ENCODE data around the gene GRID2. TPM values are rescaled to one million over a fixed set of nuclear protein-coding genes. Genes with fewer than 3 reads are reported as not detected.

The GRID2 gene
- polyA plus RNA-seq, 1 donor (not counting 4 experiments of a cell fraction or from before 2014, with no cell fraction given) = not detected

GRCh38 chr4:93718233-93718632 is 1414.5 kb downstream of the GRID2 start:
- no peaks in the 10 kb centered on the region for H3K79me2 ChIP-seq (ENCODE audit: control insufficient read depth, insufficient read depth, low read length)
- no peak overlapping the region for H3K4me2 ChIP-seq (ENCODE audit: control insufficient read depth, extremely low read depth, insufficient read depth, low read depth, low read length)
- dilution Hi-C loops (cut with MboI; ENCODE audit: extremely low pct_ligation_motif_present, low sequenced_read_pairs) = no loop called here
- DNase-seq (ENCODE audit: low read depth, low spot score) = no peak
- H3K36me3 ChIP-seq (ENCODE audit: control insufficient read depth in 2 of 2, extremely low read depth in 1 of 2, insufficient read depth in 2 of 2, low read length in 2 of 2) = no peaks in the 10 kb centered on the region
- no peak overlapping the region for H3K9ac ChIP-seq (ENCODE audit: control insufficient read depth, extremely low read depth, insufficient read depth, low read length)
- H2AFZ ChIP-seq (ENCODE audit: control insufficient read depth, low read length) = no peak overlapping the region
- no peak for TF ChIP-seq EZH2 (IDR thresholded peaks at IDR 0.05; ENCODE audit: low read length)
- TF ChIP-seq, protein P1, sequence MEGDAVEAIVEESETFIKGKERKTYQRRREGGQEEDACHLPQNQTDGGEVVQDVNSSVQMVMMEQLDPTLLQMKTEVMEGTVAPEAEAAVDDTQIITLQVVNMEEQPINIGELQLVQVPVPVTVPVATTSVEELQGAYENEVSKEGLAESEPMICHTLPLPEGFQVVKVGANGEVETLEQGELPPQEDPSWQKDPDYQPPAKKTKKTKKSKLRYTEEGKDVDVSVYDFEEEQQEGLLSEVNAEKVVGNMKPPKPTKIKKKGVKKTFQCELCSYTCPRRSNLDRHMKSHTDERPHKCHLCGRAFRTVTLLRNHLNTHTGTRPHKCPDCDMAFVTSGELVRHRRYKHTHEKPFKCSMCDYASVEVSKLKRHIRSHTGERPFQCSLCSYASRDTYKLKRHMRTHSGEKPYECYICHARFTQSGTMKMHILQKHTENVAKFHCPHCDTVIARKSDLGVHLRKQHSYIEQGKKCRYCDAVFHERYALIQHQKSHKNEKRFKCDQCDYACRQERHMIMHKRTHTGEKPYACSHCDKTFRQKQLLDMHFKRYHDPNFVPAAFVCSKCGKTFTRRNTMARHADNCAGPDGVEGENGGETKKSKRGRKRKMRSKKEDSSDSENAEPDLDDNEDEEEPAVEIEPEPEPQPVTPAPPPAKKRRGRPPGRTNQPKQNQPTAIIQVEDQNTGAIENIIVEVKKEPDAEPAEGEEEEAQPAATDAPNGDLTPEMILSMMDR (optimal IDR thresholded peaks at IDR 0.05 in 1 of 3, IDR thresholded peaks at IDR 0.05 in 1 of 3, conservative IDR thresholded peaks at IDR 0.05 in 1 of 3; ENCODE audit: extremely low read depth in 1 of 3, insufficient read depth in 2 of 3, low read length in 3 of 3) = no peak
- no peaks in the 10 kb centered on the region for H3K4me1 ChIP-seq (ENCODE audit: control insufficient read depth, extremely low read depth, insufficient read depth, low read length)
- no peaks in the 10 kb centered on the region for H3K9me1 ChIP-seq (ENCODE audit: control insufficient read depth, extremely low read depth, insufficient read depth, low read length)
- H3K4me3 ChIP-seq (ENCODE audit: control insufficient read depth in 2 of 3, extremely low read depth in 1 of 3, insufficient read depth in 2 of 3, low read depth in 1 of 3, low read length in 3 of 3) = no peak overlapping the region
- no peak for FAIRE-seq
- no peaks in the 10 kb centered on the region for H3K9me3 ChIP-seq (ENCODE audit: control insufficient read depth, low read depth, low read length)
- no peaks in the 10 kb centered on the region for H4K20me1 ChIP-seq (ENCODE audit: control insufficient read depth, extremely low read depth, insufficient read depth, low read length)
- no peaks in the 10 kb centered on the region for H3K27me3 ChIP-seq (ENCODE audit: control insufficient read depth, extremely low read depth, insufficient read depth, low read length)
- H3K27ac ChIP-seq (ENCODE audit: control insufficient read depth, insufficient read depth, low read length) = no peak overlapping the region

- no peaks in the 10 kb centered on the region for H3K27me3 ChIP-seq (ENCODE audit: control insufficient read depth, extremely low read depth, insufficient read depth, low read length)
- TF ChIP-seq, protein P1 (optimal IDR thresholded peaks at IDR 0.05 in 1 of 3, IDR thresholded peaks at IDR 0.05 in 1 of 3, conservative IDR thresholded peaks at IDR 0.05 in 1 of 3; ENCODE audit: extremely low read depth in 1 of 3, insufficient read depth in 2 of 3, low read length in 3 of 3) = no peak
- TF ChIP-seq EZH2 (IDR thresholded peaks at IDR 0.05; ENCODE audit: low read length) = no peak
- FAIRE-seq (no peak), DNase-seq (ENCODE audit: low read depth, low spot score) (no peak)
- no peak overlapping the region for H3K9ac ChIP-seq (ENCODE audit: control insufficient read depth, extremely low read depth, insufficient read depth, low read length)
- no peaks in the 10 kb centered on the region for H3K9me1 ChIP-seq (ENCODE audit: control insufficient read depth, extremely low read depth, insufficient read depth, low read length)
- no peak overlapping the region for H3K4me3 ChIP-seq (ENCODE audit: control insufficient read depth in 2 of 3, extremely low read depth in 1 of 3, insufficient read depth in 2 of 3, low read depth in 1 of 3, low read length in 3 of 3)
- no peaks in the 10 kb centered on the region for H4K20me1 ChIP-seq (ENCODE audit: control insufficient read depth, extremely low read depth, insufficient read depth, low read length)
- no peak overlapping the region for H3K4me2 ChIP-seq (ENCODE audit: control insufficient read depth, extremely low read depth, insufficient read depth, low read depth, low read length)
- dilution Hi-C loops (cut with MboI; ENCODE audit: extremely low pct_ligation_motif_present, low sequenced_read_pairs) = no loop called here
- no peaks in the 10 kb centered on the region for H3K9me3 ChIP-seq (ENCODE audit: control insufficient read depth, low read depth, low read length)
- H2AFZ ChIP-seq (ENCODE audit: control insufficient read depth, low read length) = no peak overlapping the region
- H3K27ac ChIP-seq (ENCODE audit: control insufficient read depth, insufficient read depth, low read length) = no peak overlapping the region
- no peaks in the 10 kb centered on the region for H3K79me2 ChIP-seq (ENCODE audit: control insufficient read depth, insufficient read depth, low read length)
- no peaks in the 10 kb centered on the region for H3K36me3 ChIP-seq (ENCODE audit: control insufficient read depth in 2 of 2, extremely low read depth in 1 of 2, insufficient read depth in 2 of 2, low read length in 2 of 2)
- no peaks in the 10 kb centered on the region for H3K4me1 ChIP-seq (ENCODE audit: control insufficient read depth, extremely low read depth, insufficient read depth, low read length)
Observed at GRCh38 chr4:93719552-93719951, 1415.8 kb downstream of the GRID2 start.
